GM12892 (cell line): ENCODE data around the gene AUH. TPM values are rescaled to one million over a fixed set of nuclear protein-coding genes. Genes with fewer than 3 reads are reported as not detected.

Source experiments
- DNase-seq: peaks from one replicate; pipeline ENCODE4 v3.0.0; 2011; ENCODE audit not compliant: insufficient read length
- FAIRE-seq: peaks from 2 replicates; lab custom pipeline; 2011; peaks lifted over from hg19 to GRCh38; lab: Jason Lieb, UNC
- POLR2A ChIP-seq: IDR thresholded peaks from 2 replicates; pipeline ENCODE4 v1.6.1; 2011; ENCODE audit warnings: low read depth, low read length, control low read depth
- POLR2AphosphoS5 ChIP-seq: IDR thresholded peaks from 2 replicates; pipeline ENCODE4 v1.6.1; 2011; ENCODE audit warnings: low read depth, low read length, control low read depth
- TAF1 ChIP-seq: IDR thresholded peaks from 2 replicates; pipeline ENCODE4 v1.6.1; 2011; ENCODE audit warnings: low read depth, mild to moderate bottlenecking, control low read depth, low read length, borderline replicate concordance
- polyA plus RNA-seq: library from polyadenylated mRNA; unstranded; fragments of >200 nt; gene quantifications from one replicate; pipeline ENCODE4 v1.2.1, GENCODE V29; 2012; ENCODE audit warnings: missing spikeins, inconsistent platforms; ENCODE audit not compliant: missing spikeins

AUH gene
- polyA plus RNA-seq = 4.6 TPM

GRCh38 chr9:91361291-91362050, at the start of gene AUH:
Gene AUH (minus strand): TSS chr9:91361918. CDS start chr9:91361889, 29 bp downstream.
- FAIRE-seq = peak; percentile 91
- peak; percentile 87 for DNase-seq
- TF ChIP-seq TAF1 (peak; percentile 57; the same call in 1 of the 2 replicates), POLR2AphosphoS5 (no peak), POLR2A (peak; percentile 51; the same call in 1 of the 2 replicates)

GRCh38 chr9:91411096-91411771, 49.5 kb upstream of the AUH start:
- FAIRE-seq (no peak), DNase-seq (no peak)
- TF ChIP-seq POLR2A = no peak
- no peak for TF ChIP-seq POLR2AphosphoS5
- TF ChIP-seq TAF1 = no peak

- FAIRE-seq (no peak), DNase-seq (no peak)
- TF ChIP-seq POLR2A (no peak), POLR2AphosphoS5 (no peak), TAF1 (no peak)
Measured at GRCh38 chr9:91410161-91410560, 48.4 kb upstream of the AUH start.

GRCh38 chr9:91408475-91408874, 46.8 kb upstream of the AUH start:
- no peak for DNase-seq
- no peak for FAIRE-seq
- TF ChIP-seq POLR2A (no peak), TAF1 (no peak), POLR2AphosphoS5 (no peak)

- no peak for TF ChIP-seq POLR2AphosphoS5
- TF ChIP-seq TAF1 = no peak
- TF ChIP-seq POLR2A = no peak
- DNase-seq (no peak), FAIRE-seq (no peak)
Measured at GRCh38 chr9:91407580-91408318, 46.0 kb upstream of the AUH start.

GRCh38 chr9:91405343-91406077, 43.8 kb upstream of the AUH start:
- TF ChIP-seq TAF1 (no peak), POLR2AphosphoS5 (no peak), POLR2A (no peak)
- DNase-seq (no peak), FAIRE-seq (no peak)

- DNase-seq (no peak), FAIRE-seq (no peak)
- TF ChIP-seq TAF1 (no peak), POLR2A (no peak), POLR2AphosphoS5 (no peak)
Measured at GRCh38 chr9:91403665-91404543, 42.2 kb upstream of the AUH start.

- TF ChIP-seq TAF1 (no peak), POLR2A (no peak), POLR2AphosphoS5 (no peak)
- DNase-seq = no peak
- no peak for FAIRE-seq
Measured at GRCh38 chr9:91398926-91399325, 37.2 kb upstream of the AUH start.

GRCh38 chr9:91395553-91396471, 34.1 kb upstream of the AUH start:
- FAIRE-seq = no peak
- DNase-seq = no peak
- no peak for TF ChIP-seq POLR2A
- TF ChIP-seq POLR2AphosphoS5 = no peak
- no peak for TF ChIP-seq TAF1
